K562 (cell line): ENCODE data around the gene GLUL. TPM values are rescaled to one million over a fixed set of nuclear protein-coding genes. Genes with fewer than 3 reads are reported as not detected.

Experiments
- CREB3L1 ChIP-seq: fragments of 450-650 bp; IDR thresholded peaks from 2 replicates; pipeline ENCODE4 v1.6.1; 2014; ENCODE audit warnings: low read depth, mild to moderate bottlenecking, moderate library complexity, borderline replicate concordance
- POLR2AphosphoS2 ChIP-seq: IDR thresholded peaks from 2 replicates; pipeline ENCODE4 v1.6.1; 2012; ENCODE audit warnings: low read length, improper control_type of control experiment
- RFX1 ChIP-seq: fragments of 450-650 bp; IDR thresholded peaks from 2 replicates; pipeline ENCODE4 v1.6.1; 2016; ENCODE audit warnings: mild to moderate bottlenecking, moderate library complexity
- ZBTB17 ChIP-seq: fragments of 450-650 bp; formaldehyde crosslinking; IDR thresholded peaks from 2 replicates; pipeline ENCODE4 v1.4.0; 2020; ENCODE audit warnings: mild to moderate bottlenecking
- ZNF274 ChIP-seq: IDR thresholded peaks from 2 replicates; pipeline ENCODE4 v1.6.1; 2011; ENCODE audit warnings: low read depth, mild to moderate bottlenecking, low read length, moderate library complexity, borderline replicate concordance
- ZNF696 ChIP-seq: fragments of 250-450 bp; sonication (Bioruptor Pico); conservative IDR thresholded peaks from 2 replicates; pipeline ENCODE4 v1.4.0; 2020; ENCODE audit warnings: mild to moderate bottlenecking, moderate library complexity
- polyA plus RNA-seq, 8 experiments: library from polyadenylated mRNA; depleted of rRNA in 4 of 8; stranded (reverse) in 5 of 8; unstranded in 3 of 8; fragments of >200 nt; fragmentation: Nextera tagmentation in 2 of 8; fragmentation: Illumina TruSeq in 1 of 8; extraction: Ambion mirVana in 2 of 8; extraction: Trizol in 1 of 8; gene quantifications; 2 replicates each; pipeline versions ENCODE4 v1.2.1 to v1.2.3, GENCODE V29; 2011 to 2014; ENCODE audit warnings: inconsistent platforms in 1 of 8, missing spikeins in 1 of 8
- total RNA-seq, 7 experiments: library from RNA; depleted of rRNA in 6 of 7; stranded (reverse); fragments of >200 nt in 6 of 7; fragmentation: Illumina TruSeq in 2 of 7; extraction: Trizol in 2 of 7; gene quantifications; 2 replicates each; pipeline versions ENCODE4 v1.2.1 to v1.2.3, GENCODE V29; 2011 to 2021; ENCODE audit warnings: low replicate concordance in 1 of 7
- TF ChIP-seq, protein P1 (sequence below): fragments of 450-650 bp; IDR thresholded peaks from 2 replicates; pipeline ENCODE4 v1.6.1; 2016; ENCODE audit warnings: mild to moderate bottlenecking, moderate library complexity
- TF ChIP-seq, protein P2 (sequence below): sonication (generic); formaldehyde crosslinking; IDR thresholded peaks from 2 replicates; pipeline ENCODE4 v1.8.1; 2023; ENCODE audit warnings: missing genetic modification reagents, mild to moderate bottlenecking, borderline replicate concordance

GLUL gene
- total and polyA plus RNA-seq, 9 of the 15 experiments (the other 6 are each of a cell fraction or from before 2014, with no cell fraction given), result 1,088 to 4,222 (median 1,338) TPM

DNA sequence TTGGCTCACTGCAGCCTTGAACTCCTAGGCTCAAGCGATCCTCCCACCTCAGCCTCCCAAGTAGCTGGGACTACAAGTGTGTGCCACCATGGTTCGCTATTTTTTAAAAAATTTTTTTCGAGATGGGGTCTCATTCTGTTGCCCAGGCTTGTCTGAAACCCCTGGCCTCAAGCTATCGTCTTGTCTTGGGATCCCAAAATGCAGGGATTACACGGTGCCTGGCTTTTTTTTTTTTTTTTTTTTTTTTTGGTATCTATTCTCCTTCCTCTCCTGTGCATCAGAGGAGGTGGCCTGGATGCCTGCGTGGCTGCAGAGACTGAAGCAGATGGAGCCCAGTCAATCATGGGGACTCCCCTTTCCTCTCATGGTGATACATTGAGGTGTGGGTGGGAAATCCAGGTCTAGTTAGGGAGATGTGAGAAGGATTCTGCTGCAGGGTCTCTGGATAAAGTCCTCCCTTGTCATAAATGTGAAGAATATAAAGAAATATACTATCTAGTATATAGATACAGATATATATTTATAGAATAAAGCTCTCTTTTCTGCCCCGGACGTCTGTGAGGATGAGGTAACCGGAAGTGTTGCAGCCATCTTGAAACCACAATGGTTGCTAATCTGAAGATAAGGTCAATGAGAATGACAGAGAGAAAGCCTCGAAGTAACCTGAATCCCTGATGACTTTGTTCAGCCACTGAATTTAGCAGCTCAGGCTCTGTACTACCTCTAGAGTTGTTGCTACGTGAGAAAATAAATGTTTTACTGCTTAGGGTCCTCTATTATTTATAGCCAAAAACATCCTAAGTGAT, 38.9 kb upstream of the GLUL start (continued):
- no peak for TF ChIP-seq CREB3L1
- TF ChIP-seq, protein P1, sequence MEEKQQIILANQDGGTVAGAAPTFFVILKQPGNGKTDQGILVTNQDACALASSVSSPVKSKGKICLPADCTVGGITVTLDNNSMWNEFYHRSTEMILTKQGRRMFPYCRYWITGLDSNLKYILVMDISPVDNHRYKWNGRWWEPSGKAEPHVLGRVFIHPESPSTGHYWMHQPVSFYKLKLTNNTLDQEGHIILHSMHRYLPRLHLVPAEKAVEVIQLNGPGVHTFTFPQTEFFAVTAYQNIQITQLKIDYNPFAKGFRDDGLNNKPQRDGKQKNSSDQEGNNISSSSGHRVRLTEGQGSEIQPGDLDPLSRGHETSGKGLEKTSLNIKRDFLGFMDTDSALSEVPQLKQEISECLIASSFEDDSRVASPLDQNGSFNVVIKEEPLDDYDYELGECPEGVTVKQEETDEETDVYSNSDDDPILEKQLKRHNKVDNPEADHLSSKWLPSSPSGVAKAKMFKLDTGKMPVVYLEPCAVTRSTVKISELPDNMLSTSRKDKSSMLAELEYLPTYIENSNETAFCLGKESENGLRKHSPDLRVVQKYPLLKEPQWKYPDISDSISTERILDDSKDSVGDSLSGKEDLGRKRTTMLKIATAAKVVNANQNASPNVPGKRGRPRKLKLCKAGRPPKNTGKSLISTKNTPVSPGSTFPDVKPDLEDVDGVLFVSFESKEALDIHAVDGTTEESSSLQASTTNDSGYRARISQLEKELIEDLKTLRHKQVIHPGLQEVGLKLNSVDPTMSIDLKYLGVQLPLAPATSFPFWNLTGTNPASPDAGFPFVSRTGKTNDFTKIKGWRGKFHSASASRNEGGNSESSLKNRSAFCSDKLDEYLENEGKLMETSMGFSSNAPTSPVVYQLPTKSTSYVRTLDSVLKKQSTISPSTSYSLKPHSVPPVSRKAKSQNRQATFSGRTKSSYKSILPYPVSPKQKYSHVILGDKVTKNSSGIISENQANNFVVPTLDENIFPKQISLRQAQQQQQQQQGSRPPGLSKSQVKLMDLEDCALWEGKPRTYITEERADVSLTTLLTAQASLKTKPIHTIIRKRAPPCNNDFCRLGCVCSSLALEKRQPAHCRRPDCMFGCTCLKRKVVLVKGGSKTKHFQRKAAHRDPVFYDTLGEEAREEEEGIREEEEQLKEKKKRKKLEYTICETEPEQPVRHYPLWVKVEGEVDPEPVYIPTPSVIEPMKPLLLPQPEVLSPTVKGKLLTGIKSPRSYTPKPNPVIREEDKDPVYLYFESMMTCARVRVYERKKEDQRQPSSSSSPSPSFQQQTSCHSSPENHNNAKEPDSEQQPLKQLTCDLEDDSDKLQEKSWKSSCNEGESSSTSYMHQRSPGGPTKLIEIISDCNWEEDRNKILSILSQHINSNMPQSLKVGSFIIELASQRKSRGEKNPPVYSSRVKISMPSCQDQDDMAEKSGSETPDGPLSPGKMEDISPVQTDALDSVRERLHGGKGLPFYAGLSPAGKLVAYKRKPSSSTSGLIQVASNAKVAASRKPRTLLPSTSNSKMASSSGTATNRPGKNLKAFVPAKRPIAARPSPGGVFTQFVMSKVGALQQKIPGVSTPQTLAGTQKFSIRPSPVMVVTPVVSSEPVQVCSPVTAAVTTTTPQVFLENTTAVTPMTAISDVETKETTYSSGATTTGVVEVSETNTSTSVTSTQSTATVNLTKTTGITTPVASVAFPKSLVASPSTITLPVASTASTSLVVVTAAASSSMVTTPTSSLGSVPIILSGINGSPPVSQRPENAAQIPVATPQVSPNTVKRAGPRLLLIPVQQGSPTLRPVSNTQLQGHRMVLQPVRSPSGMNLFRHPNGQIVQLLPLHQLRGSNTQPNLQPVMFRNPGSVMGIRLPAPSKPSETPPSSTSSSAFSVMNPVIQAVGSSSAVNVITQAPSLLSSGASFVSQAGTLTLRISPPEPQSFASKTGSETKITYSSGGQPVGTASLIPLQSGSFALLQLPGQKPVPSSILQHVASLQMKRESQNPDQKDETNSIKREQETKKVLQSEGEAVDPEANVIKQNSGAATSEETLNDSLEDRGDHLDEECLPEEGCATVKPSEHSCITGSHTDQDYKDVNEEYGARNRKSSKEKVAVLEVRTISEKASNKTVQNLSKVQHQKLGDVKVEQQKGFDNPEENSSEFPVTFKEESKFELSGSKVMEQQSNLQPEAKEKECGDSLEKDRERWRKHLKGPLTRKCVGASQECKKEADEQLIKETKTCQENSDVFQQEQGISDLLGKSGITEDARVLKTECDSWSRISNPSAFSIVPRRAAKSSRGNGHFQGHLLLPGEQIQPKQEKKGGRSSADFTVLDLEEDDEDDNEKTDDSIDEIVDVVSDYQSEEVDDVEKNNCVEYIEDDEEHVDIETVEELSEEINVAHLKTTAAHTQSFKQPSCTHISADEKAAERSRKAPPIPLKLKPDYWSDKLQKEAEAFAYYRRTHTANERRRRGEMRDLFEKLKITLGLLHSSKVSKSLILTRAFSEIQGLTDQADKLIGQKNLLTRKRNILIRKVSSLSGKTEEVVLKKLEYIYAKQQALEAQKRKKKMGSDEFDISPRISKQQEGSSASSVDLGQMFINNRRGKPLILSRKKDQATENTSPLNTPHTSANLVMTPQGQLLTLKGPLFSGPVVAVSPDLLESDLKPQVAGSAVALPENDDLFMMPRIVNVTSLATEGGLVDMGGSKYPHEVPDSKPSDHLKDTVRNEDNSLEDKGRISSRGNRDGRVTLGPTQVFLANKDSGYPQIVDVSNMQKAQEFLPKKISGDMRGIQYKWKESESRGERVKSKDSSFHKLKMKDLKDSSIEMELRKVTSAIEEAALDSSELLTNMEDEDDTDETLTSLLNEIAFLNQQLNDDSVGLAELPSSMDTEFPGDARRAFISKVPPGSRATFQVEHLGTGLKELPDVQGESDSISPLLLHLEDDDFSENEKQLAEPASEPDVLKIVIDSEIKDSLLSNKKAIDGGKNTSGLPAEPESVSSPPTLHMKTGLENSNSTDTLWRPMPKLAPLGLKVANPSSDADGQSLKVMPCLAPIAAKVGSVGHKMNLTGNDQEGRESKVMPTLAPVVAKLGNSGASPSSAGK, result peak; percentile 18; the same call in 1 of the 2 replicates
- TF ChIP-seq, protein P2, sequence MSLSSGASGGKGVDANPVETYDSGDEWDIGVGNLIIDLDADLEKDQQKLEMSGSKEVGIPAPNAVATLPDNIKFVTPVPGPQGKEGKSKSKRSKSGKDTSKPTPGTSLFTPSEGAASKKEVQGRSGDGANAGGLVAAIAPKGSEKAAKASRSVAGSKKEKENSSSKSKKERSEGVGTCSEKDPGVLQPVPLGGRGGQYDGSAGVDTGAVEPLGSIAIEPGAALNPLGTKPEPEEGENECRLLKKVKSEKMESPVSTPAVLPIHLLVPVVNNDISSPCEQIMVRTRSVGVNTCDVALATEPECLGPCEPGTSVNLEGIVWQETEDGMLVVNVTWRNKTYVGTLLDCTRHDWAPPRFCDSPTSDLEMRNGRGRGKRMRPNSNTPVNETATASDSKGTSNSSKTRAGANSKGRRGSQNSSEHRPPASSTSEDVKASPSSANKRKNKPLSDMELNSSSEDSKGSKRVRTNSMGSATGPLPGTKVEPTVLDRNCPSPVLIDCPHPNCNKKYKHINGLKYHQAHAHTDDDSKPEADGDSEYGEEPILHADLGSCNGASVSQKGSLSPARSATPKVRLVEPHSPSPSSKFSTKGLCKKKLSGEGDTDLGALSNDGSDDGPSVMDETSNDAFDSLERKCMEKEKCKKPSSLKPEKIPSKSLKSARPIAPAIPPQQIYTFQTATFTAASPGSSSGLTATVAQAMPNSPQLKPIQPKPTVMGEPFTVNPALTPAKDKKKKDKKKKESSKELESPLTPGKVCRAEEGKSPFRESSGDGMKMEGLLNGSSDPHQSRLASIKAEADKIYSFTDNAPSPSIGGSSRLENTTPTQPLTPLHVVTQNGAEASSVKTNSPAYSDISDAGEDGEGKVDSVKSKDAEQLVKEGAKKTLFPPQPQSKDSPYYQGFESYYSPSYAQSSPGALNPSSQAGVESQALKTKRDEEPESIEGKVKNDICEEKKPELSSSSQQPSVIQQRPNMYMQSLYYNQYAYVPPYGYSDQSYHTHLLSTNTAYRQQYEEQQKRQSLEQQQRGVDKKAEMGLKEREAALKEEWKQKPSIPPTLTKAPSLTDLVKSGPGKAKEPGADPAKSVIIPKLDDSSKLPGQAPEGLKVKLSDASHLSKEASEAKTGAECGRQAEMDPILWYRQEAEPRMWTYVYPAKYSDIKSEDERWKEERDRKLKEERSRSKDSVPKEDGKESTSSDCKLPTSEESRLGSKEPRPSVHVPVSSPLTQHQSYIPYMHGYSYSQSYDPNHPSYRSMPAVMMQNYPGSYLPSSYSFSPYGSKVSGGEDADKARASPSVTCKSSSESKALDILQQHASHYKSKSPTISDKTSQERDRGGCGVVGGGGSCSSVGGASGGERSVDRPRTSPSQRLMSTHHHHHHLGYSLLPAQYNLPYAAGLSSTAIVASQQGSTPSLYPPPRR (CRISPR knock-in tag), result no peak
- no peak for TF ChIP-seq ZNF274
- no peak for TF ChIP-seq POLR2AphosphoS2
- TF ChIP-seq ZBTB17 (CRISPR knock-in tag), result no peak
- no peak for TF ChIP-seq ZNF696 (CRISPR knock-in tag)
- TF ChIP-seq RFX1, result 0 out of 2 replicates have a peak, but pooled peaks have one; percentile 7
